Skeletal muscle tissue (tissue), 4 donors: ENCODE data around the gene AHCYL1. TPM values are rescaled to one million over a fixed set of nuclear protein-coding genes. Genes with fewer than 3 reads are reported as not detected.

Source experiments
- H3K27ac ChIP-seq: one replicate; pipeline ENCODE4 v1.7.0; 2013; ENCODE audit warnings: mild to moderate bottlenecking, low read depth, low read length, inconsistent platforms
- H3K27me3 ChIP-seq, 3 donors: one replicate each; pipeline ENCODE4 v1.7.0; 2013; ENCODE audit warnings: low read length in 3 of 3; ENCODE audit not compliant: control insufficient read depth in 3 of 3, insufficient read depth in 3 of 3
- H3K36me3 ChIP-seq, 3 donors: one replicate each; pipeline ENCODE4 v1.7.0; 2013; ENCODE audit warnings: low read length in 3 of 3; ENCODE audit not compliant: control insufficient read depth in 3 of 3, insufficient read depth in 3 of 3
- H3K4me1 ChIP-seq, 3 donors: one replicate each; pipeline ENCODE4 v1.7.0; 2013; ENCODE audit warnings: low read length in 3 of 3, mild to moderate bottlenecking in 3 of 3; ENCODE audit not compliant: control insufficient read depth in 3 of 3, insufficient read depth in 3 of 3
- H3K4me3 ChIP-seq, 3 donors: one replicate each; pipeline ENCODE4 v1.7.0; 2013; ENCODE audit warnings: low read length in 3 of 3
- H3K9ac ChIP-seq, 3 donors: one replicate each; pipeline ENCODE4 v1.7.0; 2013; ENCODE audit warnings: low read length in 3 of 3, mild to moderate bottlenecking in 3 of 3, moderate library complexity in 2 of 3, low read depth in 1 of 3
- H3K9me3 ChIP-seq, 3 donors: one replicate each; pipeline ENCODE4 v1.7.0; 2013; ENCODE audit warnings: low read length in 3 of 3; ENCODE audit not compliant: control insufficient read depth in 3 of 3
- total RNA-seq: library from RNA; depleted of rRNA; stranded (reverse); fragments of >200 nt; gene quantifications from one replicate; pipeline ENCODE4 v1.2.3, GENCODE V29; 2014
- donor health status: Osteomylitis.

AHCYL1 gene
- total RNA-seq, 1 donor from 2014 or later = 21.9 TPM

DNA sequence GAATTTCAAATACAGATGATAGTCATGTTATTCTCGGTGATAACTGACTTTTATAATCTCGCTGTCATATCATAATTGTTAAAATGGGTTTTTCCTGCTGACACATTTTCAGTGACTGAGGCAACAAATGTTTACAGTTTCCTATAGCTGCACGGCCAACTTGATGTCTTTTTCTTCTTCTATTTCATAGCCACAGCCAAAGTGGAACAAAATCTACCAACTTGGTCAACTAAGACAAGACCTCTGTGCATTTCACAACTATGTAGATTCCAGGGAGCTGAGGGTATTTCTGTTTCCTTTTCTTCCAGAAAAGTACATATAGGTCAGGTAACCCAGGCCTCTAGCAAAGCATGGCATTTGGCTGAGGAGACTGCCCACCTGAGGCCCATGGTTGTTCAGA lies 10.4 kb upstream of the AHCYL1 start:
- Histone ChIP-seq H3K27me3 (no peaks in the 10 kb centered on the region), H3K4me1 (peaks cover 8 to 32% (median 10%) of the 10 kb centered on the region in 3 donors), H3K4me3 (no peak overlapping the region), H3K9ac (no peak overlapping the region), H3K27ac (no peak overlapping the region), H3K9me3 (no peaks in the 10 kb centered on the region), H3K36me3 (no peaks in the 10 kb centered on the region)

DNA sequence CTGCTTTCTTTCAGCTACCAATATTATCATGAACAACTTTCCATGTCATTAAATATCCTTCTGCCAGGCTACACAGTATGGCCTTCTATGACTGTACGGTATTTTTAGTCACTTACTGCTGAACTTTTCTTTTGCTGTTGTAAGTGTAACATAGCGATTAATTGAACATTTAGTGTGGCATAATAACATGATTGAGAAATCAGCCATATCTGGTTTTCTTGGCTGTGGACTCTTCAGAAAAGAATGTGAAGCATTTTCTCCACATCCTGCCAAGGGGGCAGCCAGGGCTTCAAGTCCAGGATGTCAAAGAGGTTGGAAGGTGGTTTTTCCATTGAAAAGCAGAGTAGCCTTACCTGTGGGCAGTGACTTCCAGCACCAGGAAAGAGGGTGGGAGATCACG lies 8.8 kb upstream of the AHCYL1 start:
- Histone ChIP-seq H3K27me3 (no peaks in the 10 kb centered on the region), H3K36me3 (no peaks in the 10 kb centered on the region), H3K9me3 (no peaks in the 10 kb centered on the region), H3K9ac (no peak overlapping the region), H3K4me3 (no peak overlapping the region), H3K4me1 (peaks cover 13 to 45% (median 19%) of the 10 kb centered on the region in 3 donors), H3K27ac (no peak overlapping the region)

DNA sequence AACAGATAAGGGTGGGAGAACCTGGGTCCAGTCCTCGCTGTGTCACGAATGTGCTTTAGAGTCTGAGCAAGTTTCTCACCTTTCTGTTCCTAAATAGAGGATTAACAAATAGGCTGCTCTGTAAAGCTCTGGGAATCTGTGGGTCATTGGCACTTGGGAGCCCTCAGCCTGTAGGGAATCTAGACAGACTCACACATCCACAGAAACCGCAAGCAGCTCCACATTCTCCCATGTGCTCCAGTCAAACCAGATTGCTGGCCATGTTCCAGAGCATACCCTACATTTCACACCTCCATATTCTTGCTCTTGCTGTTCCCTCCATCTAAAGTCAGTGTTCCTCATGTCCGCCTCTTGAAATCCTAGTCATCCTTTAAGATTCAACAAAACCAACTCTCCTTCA lies 7.8 kb upstream of the AHCYL1 start:
- Histone ChIP-seq H3K36me3 (no peaks in the 10 kb centered on the region), H3K9me3 (no peaks in the 10 kb centered on the region), H3K27ac (no peak overlapping the region), H3K9ac (no peak overlapping the region), H3K27me3 (no peaks in the 10 kb centered on the region), H3K4me1 (peaks cover 15 to 54% (median 25%) of the 10 kb centered on the region in 3 donors), H3K4me3 (no peak overlapping the region)

DNA sequence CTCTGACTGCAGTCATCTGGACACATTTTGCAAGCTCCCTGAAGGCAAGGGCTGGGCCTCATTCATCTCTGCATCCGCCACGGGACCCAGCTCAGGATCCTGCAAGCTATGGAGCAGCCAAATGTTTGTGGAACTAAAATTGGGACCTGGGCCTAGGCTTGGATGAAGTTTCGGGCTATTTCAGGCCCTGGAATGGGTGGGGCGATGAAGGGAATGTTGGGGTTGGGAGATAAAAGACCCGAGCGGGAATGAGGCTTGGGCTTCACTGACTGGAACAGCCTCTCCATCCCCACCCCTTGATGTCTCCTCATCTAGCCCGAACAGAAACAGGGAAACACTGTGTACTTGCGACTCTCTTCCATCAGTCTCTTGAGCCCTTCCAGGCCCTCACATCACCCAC lies 7.3 kb upstream of the AHCYL1 start:
- H3K27ac ChIP-seq = peak overlapping the region; percentile 25
- no peaks in the 10 kb centered on the region for H3K9me3 ChIP-seq
- peaks cover 15 to 58% (median 25%) of the 10 kb centered on the region in 3 donors for H3K4me1 ChIP-seq
- H3K36me3 ChIP-seq = no peaks in the 10 kb centered on the region
- H3K4me3 ChIP-seq = no peak overlapping the region
- H3K9ac ChIP-seq = no peak overlapping the region
- H3K27me3 ChIP-seq = no peaks in the 10 kb centered on the region

DNA sequence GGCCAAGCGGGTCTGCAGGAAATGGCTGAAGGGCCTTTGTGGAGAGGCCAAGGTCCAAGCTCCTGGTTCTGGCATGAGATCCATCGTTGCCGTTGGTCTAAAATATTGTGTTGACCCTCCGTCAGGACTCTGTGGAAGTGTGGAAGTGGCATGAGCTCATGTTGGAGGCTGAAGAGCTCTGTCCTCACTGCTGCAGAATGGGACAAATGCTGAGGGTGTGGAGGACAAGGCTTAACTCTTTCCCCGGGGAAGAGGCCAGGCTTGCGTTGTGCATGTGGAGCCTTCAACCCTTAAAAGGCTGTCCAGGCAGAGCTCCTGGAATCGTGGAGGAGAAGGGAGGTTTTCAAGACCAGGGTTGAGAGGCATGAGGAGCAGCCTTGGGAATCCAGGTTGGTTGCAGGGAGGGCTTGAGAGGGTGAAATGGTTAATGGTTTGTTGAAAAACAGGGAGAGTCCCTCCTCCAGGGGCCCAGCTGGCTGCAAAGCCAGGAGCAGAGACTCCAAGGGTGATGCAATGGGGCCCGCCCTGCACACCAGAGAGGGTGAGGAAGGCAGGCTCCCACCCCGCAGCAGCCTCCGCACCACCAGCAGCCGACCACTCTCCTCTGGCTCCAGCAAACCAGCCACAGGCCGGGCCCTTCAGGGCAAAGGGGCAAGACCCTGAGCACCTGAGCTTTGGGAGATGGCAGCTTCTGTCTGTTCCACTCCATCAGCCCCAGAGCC lies 6.7 kb upstream of the AHCYL1 start:
- H3K4me1 ChIP-seq = peaks cover 15 to 58% (median 25%) of the 10 kb centered on the region in 3 donors
- peak overlapping the region in 1 of 3 donors; percentile 14 for H3K9ac ChIP-seq
- H3K27me3 ChIP-seq = no peaks in the 10 kb centered on the region
- H3K9me3 ChIP-seq = no peaks in the 10 kb centered on the region
- peak overlapping the region; percentile 25 for H3K27ac ChIP-seq
- no peak overlapping the region for H3K4me3 ChIP-seq
- H3K36me3 ChIP-seq = no peaks in the 10 kb centered on the region

DNA sequence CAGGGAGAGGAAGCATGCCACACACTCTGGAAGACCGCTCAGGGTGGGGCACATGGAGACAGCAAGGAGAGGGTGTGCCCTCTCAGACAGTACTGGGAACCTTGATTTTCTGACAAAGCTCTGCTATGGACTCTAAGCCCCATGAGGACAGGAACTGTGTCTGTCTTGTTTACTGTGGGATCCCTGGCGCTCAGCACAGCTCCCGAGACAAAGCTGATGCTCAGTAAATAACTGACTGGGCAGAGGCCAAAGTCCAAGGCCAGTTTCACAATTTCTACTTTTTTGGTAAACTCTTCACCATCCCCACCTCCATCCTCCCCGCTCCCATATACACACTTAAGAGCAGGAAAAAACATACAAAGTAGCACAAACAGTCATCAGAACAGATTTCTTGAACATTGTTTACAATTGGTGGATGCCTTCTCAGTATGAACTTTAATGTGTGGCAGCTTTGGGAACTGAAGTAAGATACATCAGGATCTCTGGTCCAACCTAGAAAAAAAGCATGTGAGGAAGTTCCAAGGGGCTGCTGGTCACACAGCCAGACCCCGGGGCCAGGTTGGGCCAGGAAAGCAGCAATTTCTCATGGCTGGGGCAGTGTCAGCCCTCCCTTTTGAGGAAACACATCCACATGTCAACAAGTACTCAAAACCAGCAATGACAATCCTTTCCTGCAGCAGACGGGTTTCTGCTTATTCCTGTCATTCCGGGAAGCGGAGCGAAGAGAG lies 5.6 kb upstream of the AHCYL1 start:
- Histone ChIP-seq H3K4me1 (peaks cover 21 to 63% (median 30%) of the 10 kb centered on the region in 3 donors), H3K36me3 (no peaks in the 10 kb centered on the region), H3K9ac (no peak overlapping the region), H3K27me3 (no peaks in the 10 kb centered on the region), H3K27ac (peak overlapping the region; percentile 7), H3K9me3 (no peaks in the 10 kb centered on the region), H3K4me3 (no peak overlapping the region)

DNA sequence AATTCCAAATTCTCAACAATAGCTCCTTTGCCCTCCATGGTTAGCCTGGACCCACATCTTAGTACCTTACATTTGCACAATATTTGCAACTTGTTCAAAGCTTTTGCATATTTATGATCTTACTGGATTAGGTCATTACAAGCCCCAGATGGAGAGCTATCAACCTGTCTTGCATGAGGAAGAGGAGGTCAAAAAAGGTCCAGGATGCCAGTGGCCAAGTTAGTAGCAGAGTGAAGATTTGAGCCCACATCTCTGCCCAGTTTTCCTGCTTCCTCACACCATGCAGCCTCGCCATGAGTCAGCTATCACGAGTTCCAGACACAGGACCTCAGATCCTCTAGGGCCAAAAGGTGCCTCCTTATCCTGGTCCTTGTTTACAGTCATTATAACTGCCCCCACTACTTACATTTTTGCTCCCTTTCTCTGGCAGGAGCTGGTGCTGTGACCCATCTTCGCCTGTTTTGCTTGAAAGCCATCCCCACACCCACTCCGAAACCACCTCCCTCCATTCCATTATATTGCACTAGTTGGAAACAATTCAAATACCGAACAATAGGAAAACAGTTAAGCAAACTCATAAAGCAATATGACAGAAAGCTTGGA lies 5.0 kb upstream of the AHCYL1 start:
- Histone ChIP-seq H3K27ac (no peak overlapping the region), H3K4me1 (peaks cover 26 to 68% (median 35%) of the 10 kb centered on the region in 3 donors)

DNA sequence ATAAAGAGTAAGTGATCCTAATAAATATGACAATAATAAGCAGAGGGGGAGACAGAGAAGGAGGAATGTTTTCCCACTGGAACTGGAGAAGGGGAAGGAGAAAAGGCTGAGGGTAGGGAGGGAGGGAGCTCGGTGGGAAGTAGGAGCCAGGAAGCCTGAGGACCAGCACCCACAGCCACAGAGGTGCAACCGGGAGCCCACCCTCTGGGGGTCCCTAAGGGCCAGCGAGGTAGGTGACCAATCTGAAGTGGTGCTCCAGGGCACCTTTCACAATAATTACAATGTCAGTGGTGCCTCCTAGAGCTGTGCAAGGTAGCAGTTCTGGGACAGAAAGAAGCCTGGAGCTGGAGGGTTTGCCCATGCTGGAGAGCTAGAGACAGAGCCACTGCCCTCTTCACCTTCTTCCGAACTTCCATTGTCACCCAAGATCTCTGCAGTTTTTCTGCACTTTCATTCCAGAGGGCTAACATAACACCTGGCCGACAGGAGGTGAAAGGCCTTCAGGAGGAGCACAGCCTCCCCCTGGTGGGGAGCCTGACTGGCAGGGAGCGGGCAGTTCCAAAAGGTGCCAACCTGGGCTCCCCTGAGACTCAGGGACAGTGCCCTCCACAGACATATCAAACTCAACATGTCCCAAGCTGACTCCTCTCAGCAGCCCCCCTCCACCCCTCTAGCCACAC lies 4.1 kb upstream of the AHCYL1 start:
- Histone ChIP-seq H3K27me3 (no peaks in the 10 kb centered on the region), H3K9ac (peak overlapping the region in 2 of 3 donors; percentile 24 to 33), H3K4me1 (peaks cover 29 to 69% (median 37%) of the 10 kb centered on the region in 3 donors), H3K4me3 (no peak overlapping the region), H3K36me3 (no peaks in the 10 kb centered on the region), H3K9me3 (no peaks in the 10 kb centered on the region), H3K27ac (no peak overlapping the region)

More for the DNA sequence above, 5.0 kb upstream of the AHCYL1 start:
- H3K36me3 ChIP-seq = no peaks in the 10 kb centered on the region
- H3K9ac ChIP-seq = no peak overlapping the region
- no peaks in the 10 kb centered on the region for H3K9me3 ChIP-seq
- H3K27me3 ChIP-seq = no peaks in the 10 kb centered on the region
- H3K4me3 ChIP-seq = no peak overlapping the region

DNA sequence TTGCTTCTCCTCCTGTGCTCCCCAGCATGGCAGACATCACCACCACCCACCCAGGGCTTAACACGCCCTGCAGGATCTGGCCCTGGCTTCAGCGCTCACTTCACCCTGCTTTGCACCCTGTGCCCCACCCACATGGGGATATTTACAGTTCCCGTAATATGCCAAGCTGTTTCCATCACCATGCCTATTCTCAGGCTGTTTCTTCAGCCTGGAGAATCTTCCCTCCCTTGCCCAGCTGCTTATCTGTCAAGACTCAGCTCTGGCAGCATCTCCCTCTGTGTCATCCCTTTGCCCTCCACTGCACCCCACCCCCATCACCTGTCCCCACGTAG lies 3.6 kb upstream of the AHCYL1 start:
- peaks cover 34 to 71% (median 41%) of the 10 kb centered on the region in 3 donors for H3K4me1 ChIP-seq
- H3K9me3 ChIP-seq = no peaks in the 10 kb centered on the region
- no peak overlapping the region for H3K4me3 ChIP-seq
- H3K36me3 ChIP-seq = no peaks in the 10 kb centered on the region
- H3K27ac ChIP-seq = no peak overlapping the region
- no peaks in the 10 kb centered on the region for H3K27me3 ChIP-seq
- H3K9ac ChIP-seq = peak overlapping the region in 1 of 3 donors; percentile 33
